Effector CD4-positive, alpha-beta T cell (primary cell): ENCODE results near the gene GFOD1.
"Not testable (repeated sequence)": the region's sequence is repeated elsewhere in the genome, so short reads cannot be mapped to it uniquely, and the experiment has no call there.

Experiments used
- DNase-seq: peaks from one replicate; pipeline ENCODE4 v3.0.0-alpha.2; 2020

The GFOD1 gene

DNA sequence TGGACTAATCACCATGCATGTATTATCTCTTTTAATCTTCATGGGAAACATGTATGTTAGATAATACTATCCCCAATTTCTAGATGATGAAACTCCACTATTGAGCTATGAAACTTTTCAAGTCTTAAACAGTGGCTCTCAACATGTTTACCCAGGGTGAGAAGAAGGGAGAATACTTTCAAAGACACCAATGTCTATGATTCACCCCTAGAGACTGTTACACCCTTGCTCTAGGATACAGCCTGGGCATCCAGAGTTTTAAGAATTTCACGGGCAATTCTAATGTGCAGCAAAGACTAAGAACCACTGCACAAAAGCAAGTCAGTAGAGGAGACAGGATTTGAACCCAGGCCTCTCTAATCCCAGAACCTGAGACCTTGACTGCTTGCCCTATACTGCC is 47.8 kb downstream of the GFOD1 start:
- DNase-seq, result no peak

DNA sequence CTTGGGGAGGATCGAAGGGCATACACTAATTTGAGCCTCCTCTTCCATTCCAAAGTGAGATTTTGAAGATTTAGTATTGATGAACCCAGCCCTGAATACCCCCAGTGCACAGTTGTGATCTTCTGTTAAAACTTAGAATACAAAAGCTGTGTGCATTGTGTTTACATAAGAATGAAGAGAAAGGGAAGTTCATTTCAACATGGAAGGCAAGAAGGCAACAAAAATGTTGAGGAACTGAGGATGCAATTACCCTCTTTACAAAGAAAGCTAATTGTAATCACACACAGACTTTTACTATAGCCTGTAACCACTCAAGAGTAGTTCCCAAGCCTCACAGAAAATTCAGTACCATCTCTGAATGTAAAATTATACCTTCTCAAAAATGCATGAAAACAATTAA is 49.3 kb downstream of the GFOD1 start:
- no peak for DNase-seq

DNA sequence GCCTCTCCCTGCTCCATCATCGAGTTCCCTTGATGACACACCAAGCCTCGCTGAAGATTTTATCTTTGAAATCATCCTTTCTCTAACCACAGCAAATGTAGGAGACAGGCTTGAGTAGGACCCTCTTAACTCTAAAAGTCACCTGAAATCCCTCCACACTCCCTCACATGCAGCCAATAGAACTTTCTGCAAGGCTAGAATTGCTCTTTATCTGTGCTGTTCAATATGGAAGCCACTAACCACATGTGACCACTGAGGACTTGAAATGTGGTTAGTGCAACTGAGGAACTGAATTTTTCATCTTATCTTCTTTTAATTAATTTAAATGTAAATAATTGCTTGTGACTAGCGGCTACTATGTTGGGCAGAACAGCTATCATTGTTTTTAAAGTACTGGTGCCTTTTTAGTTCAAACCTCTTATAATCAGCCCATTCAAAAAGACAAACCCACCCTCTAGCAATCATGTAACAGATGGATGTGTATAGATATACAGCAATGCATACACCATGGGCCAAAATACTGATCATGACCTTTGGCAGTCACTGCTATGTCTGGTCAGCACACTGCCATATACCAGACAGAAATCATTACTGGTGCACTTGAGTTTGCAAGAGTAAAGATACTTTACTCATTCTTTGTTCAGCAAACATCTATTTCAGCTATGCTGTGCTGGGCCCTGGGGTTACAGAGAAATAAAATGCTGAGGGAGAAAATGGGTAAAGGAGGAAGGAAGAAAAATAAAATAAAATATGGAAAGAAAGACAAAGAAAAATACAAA is 50.0 kb downstream of the GFOD1 start:
- DNase-seq, result no peak

DNA sequence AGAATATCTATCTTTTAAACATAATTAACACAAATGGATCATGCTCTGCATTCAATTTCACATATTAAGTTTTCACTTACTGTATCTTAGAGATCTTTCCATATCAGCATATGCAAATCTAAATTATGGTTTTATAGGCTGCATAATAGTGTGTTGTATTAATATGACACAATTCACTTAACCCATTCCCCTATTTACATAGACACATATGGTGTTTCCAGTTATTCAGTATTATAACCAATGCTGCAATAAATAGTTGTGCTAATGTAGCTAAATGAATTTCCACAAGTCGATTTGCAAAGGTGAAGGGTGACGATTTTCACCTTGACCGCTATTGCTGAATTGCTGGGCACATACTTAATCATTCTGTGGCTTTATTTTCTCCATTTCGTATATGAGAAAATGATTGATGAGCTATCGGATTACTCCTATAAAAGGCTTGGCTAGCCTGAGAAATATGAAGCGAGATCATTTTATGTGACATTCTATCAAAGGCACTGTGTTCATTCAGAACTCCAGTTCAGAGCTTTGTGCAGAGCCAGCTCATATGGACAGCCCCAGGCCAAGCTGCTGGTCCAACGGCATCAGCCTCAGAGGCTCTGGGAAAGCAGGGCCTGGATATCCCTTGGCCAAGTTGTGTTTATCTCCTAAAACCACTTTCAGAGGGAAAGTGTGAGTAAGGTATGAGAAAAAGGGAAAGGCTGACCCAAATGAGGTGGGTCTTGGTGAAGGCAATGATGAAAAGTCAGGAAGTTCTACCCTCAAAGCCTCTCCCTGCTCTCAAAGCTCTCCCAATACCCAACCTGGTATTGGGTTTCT is 50.8 kb downstream of the GFOD1 start:
- DNase-seq, result no peak

DNA sequence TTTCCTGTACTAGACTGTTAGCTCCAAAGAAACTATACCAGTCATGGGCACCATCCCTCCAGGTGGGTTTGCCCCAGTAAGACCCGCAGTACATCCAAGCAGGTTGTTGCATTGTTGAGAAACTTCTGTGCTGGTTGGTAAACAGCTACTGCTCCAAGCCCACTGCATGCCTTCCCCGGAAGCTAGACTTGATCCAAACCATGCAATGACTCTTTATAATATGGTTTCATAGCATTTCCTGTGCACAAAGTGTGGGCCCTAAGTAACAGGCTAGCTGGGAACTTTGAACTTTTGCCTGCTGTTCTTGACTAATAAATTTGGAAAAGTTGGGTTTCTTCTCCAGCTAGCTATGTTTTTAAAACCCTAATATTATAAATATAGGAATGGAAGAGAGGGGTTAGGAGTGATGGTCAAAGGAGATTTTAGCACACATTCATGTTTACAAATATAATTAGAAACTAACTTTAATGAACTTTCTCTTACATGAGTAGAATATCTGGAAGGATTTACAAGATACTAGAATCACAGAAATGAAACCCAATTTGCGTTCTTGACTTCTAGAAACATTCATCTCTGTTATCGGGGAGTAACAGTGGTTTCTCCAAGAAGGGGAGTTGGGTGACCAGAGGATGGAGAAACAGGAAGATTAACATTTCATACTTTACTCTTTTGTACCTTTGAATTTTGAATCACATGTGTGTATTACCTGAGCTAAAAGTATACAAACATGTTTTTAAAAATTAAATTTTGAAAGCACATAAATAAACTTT is 51.7 kb downstream of the GFOD1 start:
- no peak for DNase-seq

DNA sequence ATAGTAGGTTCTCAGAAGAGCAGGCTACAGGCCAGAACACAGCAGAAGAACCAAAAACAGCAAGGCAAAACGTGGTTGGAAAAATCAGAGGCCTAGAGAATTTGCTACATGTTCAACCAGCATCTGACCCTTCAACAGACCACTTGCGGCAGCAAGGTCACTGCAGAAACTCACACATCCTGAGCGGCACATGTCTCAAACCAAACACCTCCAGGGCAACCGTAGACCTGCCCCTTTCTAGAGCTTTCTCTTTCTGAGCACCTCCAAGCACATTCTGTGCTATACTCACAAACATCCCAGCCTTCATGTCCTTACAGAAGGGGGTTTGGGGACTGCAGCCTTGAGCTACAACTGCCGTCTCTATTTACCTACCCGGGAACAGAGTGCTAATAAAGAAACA is 52.6 kb downstream of the GFOD1 start:
- no peak for DNase-seq

DNA sequence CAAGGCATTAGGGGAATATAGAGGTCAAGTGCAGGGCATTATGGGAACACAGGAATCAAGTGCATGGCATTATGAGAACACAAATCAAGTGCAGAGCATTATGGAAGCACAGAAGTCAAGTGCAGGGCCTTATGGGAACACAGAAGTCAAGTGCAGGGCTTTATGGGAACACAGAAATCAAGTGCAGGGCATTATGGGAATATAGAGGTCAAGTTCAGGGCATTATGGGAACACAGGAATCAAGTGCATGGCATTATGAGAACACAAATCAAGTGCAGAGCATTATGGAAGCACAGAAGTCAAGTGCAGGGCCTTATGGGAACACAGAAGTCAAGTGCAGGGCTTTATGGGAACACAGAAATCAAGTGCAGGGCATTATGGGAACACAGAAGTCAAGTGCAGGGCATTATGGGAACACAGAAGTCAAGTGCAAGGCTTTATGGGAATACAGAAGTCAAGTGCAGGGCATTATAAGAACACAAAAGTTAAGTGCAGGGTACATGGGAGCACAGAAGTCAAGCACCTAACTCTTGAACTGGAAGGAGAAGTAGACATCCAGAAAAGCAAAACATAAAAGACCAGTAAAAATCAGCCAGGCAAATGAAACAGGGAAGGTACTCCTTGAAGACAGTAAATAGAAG is 53.1 kb downstream of the GFOD1 start:
- DNase-seq, result not testable (repeated sequence)

DNA sequence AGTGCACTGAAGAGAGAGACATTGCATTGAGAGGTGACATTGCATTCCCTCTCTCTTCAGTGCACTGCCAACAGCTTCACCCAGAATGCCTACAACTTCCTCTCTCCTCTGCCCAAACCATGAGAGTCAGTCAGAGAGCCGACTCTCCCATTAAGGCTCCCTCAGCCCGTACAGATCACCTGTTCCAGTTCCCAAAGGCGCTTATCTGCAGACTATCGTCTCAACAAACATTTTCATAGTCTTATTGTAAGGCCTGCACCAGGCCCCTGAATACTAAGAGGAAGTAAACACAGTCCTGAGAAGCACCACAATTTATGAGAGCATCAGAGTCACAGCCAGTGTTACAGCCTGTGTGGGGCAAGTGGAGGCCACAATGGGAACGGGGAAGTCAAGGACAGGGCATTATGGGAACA is 53.7 kb downstream of the GFOD1 start:
- DNase-seq, result no peak

DNA sequence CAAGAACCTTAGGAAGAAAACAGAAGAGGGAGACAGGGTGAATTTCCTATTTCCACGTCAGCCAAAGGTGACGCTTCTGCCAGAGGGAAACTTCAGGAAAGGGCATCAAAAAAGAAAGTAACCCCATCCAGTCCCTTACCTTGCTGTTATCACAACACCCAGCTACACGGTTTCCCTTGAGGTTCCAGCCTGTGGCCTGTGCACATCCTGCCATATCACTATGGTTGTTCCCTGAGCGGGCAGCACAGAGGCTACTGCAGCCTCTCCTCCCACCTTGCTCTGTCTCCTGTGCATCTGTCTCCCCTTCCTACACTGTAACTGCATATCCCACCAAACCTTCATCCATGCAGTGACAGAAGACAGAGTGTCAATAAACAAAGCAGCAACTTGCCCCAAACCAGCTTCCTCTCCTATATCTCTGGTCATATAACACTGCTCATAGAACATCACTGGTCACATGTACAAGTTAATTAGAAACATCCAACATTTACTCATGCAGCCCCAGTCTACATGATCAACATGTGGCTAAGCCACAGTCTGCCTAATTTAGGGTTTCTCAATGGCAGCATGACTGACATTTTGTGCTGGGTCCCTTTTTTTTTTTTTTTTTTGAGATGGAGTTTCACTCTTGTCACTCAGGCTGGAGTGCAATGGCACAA is 54.7 kb downstream of the GFOD1 start:
- no peak for DNase-seq

DNA sequence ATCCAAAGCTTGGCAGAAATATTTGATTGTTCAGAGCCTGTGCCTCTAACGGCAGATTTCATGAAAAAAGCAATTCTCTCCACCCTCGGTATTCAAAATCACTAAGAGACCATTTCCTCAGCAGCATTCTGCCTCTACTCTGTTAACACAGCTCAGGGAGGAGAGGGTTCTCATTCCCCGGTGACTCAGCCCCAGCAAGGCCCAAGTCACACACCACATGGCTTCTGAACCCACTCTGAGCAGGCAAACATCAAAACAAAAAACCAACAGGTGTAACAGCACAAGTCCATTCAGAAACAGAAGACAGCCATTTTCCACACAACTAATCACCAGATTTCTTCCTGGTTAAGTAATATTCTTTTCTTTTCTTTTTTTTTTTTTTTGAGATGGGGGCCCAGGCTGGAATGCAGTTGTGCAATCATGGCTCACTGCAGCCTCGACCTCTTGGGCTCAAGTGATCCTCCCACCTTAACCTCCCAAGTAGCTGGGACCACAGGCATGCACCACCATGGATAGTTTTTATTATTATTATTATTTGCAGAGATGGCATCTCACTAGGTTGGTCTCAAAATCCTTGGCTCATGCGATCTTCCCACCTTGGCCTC is 55.4 kb downstream of the GFOD1 start:
- DNase-seq, result no peak

DNA sequence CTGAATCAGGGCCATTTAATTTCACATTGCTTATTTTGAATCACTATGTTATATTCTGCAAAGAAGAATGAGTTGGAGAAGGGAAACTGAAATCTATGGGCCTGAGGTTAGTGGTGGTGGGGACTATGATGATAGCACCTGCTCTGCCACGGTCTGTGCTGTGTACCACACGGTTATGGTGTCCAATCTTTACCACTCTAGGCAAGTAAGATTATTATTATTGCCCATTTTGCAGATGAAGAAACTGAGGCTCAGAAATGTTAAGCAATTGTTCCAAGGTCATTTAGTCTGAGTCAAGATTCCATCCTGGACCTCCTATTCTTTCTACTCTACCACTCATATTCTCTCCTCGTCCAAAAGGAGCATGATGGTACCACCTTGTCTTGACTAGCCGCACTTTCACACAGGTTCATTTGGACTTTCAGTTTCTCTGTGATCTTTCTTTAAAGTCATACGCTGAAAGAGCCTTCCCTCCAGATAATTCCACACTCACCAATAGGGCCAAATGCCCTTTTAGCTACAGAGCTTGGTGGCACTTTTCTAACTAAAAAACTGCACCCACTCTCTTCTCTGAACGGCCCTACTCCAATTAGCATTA is 56.2 kb downstream of the GFOD1 start:
- no peak for DNase-seq

DNA sequence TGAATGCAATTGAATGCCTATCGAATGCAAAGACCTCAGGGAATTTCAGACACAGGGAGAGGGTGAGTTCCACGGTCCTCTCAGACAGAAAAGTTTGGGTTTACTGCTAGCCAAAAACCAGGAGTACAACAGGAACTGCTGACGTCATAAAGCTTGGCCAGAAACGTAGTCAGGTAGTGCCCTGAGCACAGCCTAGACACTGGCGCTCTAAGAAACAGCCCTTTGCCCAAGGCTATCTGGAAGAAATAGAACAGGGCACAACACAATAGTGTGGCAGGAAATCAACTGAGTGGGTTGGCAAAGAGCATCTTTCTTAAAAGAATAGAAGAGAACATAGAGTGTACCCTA is 58.0 kb downstream of the GFOD1 start:
- no peak for DNase-seq

DNA sequence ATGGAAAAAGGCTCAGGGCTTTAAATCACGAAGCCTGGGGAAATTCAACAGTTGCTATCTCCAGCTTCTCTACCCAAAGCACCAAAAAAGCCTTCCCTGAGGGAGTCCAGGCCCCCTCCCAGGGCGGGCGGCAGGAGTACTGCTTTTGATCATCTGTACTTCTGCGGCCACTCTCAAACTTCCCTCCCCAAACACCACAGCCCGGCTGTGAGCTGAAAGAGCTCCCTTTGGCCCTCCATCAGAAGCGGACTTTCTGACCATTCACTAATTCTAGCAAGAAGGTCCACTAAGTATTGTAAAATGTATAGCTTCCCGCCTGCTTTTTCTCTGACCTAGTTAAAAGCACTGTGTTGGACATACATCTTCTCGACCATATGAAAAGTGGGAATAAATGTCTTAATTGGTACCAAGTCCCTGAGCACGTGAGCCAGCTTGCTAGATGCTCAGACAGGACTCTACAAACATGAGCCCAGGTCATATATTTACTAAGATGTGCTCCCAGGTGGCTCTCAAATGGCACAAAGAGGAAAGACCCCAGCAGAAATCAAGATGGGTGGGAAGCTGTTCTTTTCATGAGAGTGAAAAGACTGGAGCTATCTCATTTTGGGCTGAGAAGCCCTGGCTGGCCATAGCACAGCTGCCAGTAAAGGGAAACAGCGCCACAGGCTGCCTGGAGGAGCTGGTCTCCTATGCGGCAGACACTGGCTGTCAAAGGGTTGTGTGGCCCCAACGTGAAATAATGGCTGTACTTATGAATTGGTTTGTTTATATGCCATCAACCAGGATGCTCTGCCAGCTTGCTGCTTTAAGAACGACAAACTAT is 58.6 kb downstream of the GFOD1 start:
- no peak for DNase-seq

DNA sequence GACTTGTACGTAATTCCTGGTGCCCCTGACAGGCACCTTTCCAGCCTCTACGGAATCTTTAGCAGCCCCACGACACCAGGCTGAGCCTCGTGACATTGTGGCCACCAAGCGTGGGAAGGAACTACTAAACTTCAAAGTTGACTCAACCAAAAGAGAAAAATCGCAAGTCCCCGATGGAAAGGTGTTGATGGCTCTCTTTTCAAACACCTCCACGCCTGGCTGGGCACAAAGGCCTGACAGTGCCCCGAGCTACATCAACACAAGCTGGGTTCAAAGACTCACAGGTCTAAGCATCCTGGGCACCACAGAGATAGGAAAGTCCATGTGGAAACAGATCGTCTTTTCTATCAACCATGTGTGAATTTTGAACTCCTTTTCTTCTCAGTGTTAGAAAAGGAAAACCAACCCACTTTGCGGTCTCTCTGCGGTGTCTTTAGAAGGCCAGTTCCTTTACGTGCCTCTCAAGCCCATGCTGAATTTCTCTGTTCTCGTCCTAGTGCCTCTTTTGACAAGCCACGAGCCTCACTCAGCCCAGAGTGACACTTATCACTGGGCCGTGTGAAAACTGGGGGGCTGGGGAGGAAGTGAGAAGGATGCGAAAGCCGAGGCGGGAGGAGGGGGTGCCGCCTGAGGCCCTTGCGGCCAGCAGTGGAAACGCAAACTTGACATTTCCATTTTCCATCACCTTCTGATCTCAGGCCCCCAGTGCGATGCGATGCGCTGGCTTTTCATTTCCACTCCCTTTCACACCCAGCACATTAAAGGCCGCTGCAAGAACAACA is 59.4 kb downstream of the GFOD1 start:
- peak; percentile 25 for DNase-seq

DNA sequence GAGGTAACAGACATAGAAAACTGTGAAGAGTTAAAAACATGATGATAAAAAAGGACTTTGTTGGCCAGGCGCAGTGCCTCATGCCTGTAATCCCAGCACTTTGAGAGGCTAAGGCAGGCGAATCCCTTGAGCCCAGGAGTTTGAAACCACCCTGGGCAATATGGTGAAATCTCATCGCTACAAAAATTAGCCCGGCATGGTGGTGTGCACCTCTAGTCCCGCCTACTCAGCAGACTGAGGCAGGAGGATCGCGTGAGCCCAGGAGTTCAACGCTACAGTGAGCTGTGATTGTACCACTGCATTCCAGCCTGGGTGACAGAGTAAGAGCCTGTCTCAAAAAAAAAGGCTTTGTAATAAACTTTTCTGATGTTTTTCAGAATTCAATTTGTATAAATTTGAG is 60.1 kb downstream of the GFOD1 start:
- no peak for DNase-seq

DNA sequence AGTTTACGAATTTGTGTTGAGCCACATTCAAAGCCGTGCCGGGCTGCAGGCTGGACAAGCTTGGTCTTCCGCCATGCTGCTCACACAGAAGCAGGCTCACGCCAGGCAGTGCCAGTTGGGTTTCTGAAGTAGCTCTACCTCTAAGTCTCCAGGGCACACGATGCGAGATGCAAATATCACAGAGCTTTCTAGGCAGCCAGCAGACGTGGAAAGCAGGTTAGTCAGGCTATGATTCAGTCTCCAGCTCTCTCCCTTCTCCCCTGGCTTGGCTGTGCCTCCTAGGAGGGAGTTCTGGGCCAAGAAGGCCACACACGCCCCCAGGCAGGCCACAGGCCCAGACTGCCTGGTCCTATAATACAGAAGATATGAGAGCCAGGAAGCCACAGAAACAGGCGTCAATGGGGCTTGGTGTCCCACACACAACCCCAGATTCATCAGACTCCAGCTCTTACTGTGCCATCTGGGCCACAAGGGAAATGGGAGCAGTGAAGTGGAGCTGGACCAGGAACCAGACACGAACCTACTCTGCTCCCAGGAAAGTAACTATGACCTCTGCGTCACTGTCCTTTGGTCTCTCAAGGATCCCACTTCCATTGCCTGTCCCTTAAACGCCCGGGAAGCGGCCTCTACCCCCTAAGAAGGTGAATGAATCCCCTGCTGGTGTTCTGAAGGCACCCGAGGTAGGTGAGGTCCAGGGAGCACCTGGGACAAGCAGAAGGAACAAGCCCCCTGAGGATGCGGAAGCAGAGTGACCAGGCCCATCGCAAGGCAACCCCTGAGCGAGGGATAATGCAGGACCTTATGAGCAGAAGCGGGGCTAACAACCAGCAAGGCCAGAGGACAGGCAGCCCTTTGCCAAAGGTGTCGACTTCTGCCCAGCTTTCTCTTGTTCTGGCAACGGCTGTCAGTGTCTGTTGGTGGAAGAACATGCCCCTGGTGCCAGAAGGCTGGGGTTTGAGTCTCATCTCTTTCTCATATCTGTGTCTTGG is 61.2 kb downstream of the GFOD1 start:
- no peak for DNase-seq

DNA sequence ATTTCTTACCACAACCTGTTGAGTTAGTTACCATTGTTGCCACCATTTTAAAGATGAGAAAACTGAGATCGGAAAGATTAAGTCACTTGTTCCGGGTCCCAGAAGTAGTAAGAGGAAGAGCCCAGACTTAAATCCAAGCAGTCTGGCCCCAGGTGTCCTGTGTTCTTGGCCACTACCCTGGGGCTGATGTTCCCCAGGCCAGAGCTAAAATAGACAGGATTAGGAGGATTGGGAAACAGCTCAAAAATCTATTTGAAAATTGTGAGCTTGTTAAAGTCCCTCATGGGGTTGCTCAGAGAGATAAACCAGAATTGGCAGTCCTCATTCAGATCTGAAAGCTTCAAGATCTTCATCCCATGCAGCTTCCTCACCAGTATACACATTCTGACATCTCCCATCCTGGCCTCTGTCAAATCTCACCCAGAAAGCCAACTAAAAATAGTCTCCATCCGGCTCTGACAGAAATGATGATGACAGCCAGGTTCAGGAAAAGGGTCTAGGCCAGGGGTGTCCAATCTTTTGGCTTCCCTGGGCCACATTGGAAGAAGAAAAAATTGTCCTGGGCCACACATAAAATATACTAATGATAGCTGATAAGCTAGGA is 62.0 kb downstream of the GFOD1 start:
- DNase-seq, result no peak

DNA sequence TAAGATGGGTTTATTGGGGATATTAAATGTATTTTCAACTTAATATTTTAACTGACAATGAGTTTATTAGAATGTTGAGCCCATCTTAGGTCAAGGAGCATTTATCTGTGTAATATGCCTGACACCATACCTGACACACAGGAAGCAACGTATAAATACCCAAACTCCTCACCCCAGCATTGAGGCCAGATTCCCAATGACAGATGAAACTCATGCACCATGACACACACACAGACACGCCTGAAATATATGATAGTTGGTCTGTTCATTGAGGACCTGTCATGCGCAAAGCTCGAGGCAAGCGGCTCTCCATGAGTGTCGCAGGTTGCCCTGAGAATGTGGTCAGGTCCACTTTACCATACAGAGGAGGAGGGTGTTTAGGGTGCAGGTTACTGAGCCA is 64.1 kb downstream of the GFOD1 start:
- DNase-seq, result no peak
